Amygdala (tissue), 56 donors: ENCODE measurements around the gene SYNE2.

ENCODE experiments used
- DNase-seq, 56 donors: peaks; one replicate each; lab custom pipeline; 2025; lab: John Stamatoyannopoulos, UW

The SYNE2 gene

DNA sequence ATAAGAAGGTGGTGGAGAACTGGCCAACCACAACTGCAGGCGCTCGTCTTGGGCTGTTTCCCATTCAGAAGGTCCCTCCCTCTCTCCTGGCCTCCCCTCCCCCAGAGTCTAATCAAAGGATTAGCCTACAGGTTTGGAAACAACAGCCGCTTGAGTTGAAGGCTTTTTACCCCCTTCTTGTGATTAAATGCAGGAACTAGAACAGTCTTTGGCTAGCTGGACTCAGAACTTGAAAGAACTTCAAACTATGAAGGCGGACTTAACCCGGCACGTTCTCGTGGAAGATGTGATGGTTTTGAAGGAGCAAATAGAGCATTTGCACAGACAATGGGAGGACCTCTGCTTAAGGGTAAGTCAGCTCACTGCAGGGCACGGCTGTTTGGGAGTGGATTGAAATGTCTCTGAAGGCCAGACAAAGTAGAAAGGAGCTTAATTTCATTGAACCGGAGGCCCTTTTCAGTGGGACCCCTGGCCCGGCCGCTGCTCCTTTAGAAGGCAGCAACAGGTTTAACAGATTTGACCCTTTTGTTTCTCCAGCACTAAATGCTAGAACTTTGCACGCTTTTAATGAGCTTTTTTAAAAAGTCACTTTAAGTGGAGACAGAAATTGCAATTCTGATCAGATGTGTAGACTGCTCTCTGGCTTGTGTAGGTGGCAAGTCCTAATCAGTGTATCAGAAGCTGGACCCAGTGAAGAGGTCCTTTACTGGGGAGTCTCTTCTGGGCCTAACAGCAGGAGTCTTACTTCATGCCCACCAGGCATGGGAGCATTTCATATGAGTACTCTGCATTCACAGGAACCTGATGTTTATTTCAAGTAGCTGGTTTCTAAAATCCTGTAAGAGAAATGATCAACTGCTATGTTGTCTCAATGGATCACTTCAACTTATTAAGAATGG is 333.7 kb downstream of the SYNE2 start:
- no peak for DNase-seq

DNA sequence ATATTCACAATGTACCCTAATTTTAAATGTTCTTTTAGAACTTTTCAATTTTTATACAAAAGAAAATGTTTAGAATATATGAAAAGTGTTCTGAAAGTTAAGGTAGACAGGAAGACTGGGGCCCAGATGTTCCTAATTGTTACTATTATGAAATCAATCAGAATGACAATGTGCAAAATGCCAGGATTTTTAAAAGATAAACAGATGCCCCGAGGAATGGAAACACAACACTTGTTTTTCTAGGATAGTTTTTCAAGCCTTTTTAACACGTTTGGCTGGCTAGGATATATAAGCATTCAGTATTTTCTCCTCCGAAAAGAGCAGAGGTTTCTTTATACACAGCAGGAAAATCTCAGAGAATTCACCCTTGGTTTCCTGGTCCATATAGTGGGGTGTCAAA is 334.5 kb downstream of the SYNE2 start:
- DNase-seq = no peak

DNA sequence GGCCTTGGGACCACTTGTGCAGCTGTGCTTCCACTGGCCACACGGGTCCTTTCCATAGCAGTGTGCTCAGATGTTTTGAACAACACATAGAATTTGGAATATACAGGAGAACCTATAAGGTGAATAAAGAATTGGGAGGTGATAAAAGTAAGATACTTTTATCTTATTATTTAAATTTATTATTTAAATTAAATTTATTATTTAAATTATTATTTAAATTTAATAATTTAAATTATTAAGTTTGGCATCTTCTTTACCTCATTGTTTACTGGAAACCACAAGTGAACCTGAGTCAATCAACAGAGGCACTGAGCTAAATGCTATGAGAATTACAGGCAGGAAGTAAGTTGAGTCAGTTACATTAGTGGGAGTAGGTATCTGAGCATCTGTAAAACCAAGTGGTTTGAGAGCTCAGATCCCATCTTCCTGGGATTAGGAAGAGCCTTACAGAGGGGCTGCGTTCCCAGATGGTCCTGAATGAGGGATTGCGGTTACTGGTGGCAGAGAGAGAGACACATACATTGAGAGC is 338.2 kb downstream of the SYNE2 start:
- no peak for DNase-seq

DNA sequence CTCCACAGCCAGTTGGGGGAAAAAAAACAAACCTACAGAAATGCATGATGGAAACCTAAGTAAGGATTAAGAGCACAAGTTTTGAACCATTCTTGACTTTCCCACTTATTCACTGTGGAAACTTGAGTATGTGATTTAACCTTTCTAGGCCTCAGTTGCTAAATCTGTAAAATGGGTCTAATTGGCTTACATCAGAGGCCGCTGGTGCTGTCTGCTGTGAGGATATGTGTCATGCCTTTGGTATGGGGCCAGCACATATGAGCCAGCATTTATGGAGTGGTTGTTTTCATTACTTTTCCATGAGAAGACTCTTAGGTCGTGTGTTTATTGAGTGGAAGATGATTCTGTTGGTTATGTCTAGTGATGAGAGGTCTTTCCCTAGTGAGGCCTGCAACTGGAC is 339.0 kb downstream of the SYNE2 start:
- no peak for DNase-seq

DNA sequence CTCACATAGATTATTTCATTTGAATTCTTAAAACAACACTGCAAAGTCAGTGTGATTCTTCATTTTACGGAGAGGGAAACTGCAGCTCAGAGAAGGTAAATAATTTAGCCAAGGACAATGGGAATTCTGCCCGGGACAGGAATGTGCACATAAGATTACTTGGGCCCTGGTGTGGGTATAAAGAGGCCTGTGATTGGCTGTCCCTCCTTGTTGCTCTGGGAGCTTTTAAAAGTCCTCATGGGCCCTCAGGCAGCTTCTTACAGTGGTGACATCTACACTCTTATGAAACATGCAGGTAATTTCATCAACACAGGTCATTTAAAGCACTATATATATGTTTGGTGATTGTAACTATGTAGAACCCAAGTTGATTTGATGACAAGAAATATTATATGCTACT is 341.0 kb downstream of the SYNE2 start:
- no peak for DNase-seq

DNA sequence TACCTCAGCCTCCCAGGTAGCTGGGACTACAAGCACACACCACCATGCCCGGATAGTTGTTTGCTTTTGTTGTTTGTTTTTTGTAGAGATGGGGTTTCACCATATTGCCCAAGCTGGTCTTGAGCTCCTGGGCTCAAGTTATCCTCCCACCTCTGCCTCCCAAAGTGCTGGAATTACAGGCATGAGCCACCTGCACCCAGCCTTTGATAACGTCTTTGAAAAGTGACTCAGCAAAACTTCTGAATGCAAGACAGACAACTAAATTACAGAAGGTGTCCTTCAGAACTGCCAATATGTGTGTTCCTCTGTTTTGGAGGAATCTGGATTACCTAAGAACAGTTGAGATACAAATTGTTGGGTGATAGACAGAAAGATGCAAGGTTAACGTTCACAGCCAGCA is 341.6 kb downstream of the SYNE2 start:
- no peak for DNase-seq

DNA sequence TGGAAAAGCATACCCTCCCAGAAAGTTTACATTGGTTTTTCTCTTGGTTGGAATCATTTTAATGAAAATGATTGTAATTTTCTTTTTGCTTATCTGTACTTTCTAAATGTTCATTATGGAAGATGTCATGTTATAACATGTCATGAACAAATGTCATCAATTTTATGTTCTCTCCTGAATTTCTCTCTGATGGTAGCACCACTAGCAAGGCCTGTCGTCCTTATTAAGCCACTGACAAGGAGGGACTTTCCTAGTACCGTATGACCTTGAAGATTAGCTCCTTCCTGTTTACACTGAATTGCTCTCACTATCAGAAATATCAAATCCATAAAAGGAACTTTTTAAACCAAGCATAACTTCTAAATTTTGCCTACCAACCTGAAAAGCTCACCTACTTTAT is 342.4 kb downstream of the SYNE2 start:
- DNase-seq = no peak

DNA sequence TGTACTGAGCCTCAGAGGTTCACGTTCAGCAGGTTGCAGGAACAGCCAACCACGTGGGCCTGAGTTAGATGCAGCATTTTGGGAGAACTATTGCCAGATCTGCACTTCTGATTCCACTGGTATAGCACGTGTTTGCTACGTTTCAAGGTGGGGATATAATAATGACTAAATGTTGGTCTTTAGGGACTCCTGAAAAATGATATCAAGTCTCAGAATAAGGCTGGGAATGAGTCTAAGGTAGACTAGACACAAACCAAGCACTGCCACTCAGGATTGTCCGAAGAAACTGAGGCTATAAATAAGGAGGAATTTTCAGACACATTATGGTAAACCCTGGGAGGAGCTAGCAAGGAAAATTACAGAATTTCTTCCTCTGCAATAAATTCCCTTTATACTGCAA is 343.3 kb downstream of the SYNE2 start:
- DNase-seq = no peak

DNA sequence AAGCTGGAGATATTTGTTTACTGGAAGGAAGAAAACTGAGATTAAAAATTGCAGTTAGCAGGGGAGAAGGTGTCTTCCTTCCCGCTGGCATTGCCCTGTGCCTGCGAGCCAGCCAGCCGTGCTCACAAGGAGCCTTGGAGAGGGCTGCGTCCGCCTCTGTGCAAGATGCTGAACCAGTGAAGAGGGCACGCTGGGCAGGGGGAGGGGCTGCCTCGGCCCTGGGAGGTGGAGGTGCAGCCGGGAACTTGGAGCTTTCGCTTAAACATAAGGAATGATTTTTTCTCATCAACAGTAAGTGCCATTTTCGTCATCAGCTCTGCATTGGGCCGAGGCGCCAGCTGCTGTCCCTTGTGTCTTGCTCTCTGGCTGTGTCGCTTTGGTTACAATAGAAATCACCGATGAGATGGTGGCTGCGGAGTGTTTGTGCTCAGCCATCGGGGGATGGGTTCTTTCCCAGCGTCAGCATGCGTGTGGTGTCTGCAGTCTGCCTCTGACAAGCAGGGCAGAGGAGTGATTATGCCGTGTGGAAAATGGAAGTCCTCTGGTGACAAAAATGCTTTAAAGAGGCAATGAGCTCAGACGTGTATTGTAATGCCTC is 344.1 kb downstream of the SYNE2 start:
- peak in 52 of 56 donors; percentile 17 to 88 (median 62) for DNase-seq

DNA sequence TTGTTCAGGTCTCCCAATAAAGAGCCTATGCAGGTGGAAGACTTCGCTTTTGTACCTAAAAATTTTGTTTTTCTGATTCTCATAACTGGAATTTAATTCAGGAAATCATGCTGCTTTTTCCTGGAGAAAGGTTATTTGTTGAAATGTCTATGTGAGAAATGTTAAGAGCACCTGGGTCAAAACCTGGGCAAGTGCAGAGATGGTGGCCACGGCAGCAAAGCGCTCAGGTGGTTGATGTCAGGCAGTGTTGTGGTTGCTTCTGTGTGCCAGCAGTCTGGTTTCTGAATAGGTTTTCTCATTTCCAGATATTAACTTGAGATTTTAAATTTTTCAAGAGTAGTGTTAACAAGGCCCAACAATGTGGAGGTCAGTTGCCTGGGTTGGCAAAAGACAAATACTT is 345.2 kb downstream of the SYNE2 start:
- DNase-seq = no peak

DNA sequence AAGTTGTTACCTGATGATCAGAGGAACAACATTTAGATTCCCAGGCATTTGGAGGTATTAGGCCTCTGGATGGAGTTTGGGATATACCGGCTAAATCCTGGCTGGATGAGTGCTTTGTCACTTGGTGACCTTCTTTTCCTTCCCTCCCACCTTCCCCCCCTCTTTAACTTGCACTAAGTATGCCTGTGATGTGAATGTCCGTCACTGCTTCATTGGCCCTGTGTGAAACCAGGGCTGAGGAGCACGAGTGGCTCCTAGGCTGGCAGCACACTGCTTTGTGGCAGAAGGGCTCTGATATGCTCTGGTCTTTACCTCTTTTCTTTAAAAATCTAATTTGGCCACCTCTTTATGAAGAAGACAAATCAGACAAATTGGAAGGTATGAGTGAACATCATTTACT is 345.7 kb downstream of the SYNE2 start:
- DNase-seq = no peak

DNA sequence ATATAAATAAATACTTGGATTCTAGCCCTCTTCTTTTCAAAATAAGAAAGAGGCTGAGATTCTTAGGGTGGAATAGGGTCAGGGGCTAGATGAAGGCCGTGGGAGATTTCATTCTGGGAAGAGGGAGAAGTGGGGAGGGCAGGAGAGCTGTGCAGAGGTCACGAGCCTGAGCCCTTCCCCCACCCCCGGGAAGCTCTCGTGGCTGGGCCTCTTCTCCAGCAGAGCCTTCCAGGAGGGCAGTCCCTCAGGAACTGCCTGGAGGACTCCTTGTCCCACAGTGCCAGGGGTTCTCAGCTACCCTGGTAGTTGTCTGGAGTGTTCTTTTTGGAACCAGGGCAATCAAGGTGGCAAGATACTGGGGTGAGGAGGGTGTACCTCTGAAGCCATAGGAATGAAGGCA is 347.4 kb downstream of the SYNE2 start:
- DNase-seq = peak in 1 of 56 donors; percentile 7

DNA sequence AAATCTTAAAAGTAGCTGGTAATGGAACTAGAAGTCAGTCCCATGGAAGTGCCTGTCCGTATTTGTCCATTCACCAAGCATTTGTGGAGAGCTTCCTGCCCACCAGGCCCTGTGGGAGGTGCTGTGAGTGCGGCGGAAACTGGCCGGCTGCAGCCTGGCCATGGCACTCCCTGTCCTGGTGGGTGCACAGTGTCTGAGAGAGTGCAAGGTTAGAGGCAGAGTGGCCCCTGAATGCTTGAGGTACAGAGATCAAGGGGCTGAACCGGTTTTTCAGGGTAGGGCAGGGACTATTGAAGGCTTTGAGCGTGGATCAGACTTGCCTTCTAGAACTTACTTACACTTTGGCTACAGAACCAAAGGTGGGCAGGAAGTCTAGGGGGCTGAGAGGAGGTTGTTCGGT is 348.5 kb downstream of the SYNE2 start:
- no peak for DNase-seq

DNA sequence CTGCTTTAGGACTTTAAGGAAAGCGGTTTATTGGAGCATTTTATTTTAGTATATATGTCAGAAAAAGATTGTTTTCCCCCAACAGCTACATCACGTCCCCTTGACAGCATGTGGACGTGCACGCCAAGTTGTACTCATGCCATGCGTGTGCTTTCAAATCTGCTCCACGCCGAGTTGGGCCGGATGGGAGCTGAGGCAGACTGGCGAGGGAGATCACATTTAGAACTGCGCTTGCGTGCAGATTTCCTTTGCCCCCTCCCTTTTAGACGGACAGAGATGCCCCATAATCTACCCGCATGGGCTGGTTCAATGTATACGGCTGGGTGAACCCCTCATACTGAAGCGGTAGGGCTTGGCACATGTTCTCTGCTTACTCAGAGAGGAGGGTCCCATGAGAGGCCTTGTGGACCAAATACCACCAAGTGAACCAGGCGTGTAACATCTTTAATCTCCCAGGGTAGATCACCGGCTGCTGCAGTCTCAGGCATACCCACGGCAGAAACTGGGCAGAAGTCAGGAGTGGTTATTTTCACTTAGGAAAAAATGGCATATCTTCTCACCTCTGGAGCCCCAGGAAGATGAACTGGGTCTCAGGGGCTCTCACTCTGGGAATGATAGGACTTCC is 349.2 kb downstream of the SYNE2 start:
- DNase-seq = no peak

DNA sequence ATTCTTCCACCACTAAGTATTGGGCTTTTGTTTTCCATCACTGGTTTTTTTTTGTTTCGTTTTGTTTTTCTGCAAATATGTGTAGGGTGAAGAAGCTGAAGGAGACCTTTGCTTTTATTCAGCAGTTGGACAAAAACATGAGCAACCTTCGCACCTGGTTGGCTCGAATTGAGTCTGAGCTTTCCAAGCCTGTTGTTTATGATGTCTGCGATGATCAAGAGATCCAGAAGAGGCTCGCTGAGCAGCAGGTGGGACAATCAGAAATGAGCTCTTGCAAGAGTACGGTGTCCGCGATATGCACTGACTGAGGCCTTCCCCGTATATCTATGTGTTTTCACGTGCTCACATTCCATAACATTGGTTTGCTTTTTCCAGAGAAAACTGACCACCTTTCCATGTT is 349.9 kb downstream of the SYNE2 start:
- no peak for DNase-seq

DNA sequence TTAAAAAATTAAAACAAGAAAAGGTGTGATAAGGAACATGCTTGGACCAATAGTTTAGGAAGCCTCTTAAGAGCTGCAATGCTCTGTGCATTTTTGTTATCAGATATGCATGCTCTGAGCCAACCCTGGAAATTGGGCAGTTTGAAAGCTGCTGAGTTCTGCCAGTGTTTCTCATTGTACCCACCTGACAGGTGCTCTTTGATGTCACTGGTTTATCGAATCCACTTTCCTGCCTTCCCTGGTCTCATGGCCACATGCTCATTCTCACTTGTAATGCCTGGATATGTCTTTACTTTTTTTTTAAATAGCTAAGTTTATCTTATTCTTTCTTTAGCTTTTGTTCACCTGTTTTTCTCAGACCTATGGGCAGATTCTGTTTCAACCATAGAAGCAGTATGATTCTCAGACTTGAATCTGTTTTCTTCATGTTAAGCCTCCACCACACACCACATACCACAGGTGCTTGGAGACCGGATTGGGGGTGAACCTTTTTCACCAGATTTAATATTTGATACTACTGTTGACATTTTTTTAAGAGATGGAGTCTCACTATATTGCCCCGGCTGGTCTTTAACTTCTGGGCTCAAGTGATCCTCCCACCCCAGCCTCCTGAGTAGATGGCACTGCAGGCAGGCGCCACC is 350.7 kb downstream of the SYNE2 start:
- no peak for DNase-seq

DNA sequence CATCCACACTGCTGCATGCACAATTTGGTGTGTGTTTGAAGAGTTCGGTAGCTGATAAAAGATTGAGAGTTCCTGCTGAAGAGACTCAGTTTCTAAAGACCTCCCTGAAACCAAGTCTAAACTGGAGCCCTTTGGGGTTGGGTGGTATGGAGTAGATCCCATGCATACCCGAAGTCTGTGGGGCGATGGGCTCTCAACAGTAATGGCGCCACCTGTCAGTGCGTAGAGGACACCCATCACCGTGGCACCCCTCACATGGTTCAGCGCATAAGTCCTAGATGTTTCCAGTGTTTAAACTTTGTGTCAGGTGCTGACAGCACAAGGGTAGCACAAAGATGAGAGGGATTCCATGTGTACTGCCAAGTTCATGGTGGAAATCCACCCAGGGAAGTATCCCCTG is 355.5 kb downstream of the SYNE2 start:
- DNase-seq = no peak

DNA sequence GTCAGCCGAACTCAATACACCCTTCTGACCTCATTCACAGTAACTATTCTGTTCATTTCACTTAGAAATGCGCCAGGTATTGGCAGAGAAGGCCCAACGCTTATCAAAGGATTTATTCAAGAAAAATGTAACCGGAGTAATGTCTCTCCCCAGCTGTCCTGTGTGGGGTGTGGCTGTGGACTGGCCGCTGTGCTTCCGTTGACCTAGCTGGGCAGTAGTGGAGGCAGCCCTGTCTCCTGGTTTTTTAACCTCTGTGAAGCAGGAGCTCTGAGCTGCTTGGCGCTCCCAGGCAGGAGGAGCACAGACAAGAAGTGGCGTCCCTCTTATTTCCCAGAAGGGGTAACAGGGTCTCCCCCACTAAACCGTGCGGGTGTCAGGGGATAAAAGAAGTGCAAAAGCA is 356.2 kb downstream of the SYNE2 start:
- no peak for DNase-seq

DNA sequence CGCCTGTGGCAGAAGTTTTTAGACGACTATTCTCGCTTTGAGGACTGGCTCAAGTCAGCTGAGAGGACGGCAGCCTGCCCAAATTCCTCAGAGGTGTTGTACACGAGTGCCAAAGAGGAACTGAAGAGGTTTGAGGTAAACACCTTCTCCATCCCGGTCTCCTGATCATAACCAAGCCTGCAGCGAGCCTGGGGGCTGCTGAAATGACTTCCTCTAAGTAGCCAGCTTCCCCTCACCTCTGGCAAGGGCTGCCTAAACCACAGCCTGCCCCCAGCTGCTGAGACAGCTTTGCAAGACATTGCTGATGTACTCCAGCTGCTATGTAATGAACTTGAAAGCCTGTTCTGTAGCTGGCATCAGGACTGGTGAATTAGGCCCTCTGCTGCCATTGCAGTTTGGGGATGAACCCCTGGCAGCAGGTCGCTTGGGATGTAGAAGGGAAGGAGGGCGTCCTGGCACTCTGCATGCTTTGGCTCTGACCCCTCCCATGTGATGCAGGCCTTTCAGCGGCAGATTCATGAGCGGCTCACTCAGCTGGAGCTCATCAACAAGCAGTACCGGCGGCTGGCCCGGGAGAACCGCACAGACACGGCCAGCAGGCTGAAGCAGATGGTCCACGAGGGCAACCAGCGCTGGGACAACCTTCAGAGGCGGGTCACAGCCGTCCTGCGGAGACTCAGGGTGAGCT is 356.8 kb downstream of the SYNE2 start:
- peak in 6 of 56 donors; percentile 2 to 32 (median 16) for DNase-seq

DNA sequence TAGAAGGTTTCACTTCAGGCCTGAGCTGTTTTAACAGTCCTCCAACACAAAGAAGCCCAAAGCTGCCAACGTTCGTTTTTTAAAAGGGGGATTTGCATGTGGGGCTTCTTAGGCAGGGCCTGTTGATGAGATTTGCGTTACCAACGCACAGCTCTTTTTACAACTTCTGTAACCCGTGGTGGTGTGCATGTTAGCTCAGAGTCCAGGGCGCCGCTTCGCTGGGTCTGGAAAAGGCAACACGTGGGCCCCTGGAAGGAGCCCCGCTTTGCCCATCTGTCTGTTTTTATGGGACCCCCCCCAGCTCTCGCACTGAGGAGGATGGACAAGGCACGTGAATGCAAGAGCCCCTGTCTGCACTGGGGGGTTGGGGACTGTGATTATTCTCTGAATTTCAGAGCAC is 357.4 kb downstream of the SYNE2 start:
- DNase-seq = no peak
